ENCODE measurements around the gene NUTM1. TPM values are rescaled to one million over a fixed set of nuclear protein-coding genes. Genes with fewer than 3 reads are reported as not detected.
"Not testable (repeated sequence)": the region's sequence is repeated elsewhere in the genome, so short reads cannot be mapped to it uniquely, and the experiment has no call there.

Gene NUTM1
- polyA plus RNA-seq, 1 donor: 0.09 TPM

DNA sequence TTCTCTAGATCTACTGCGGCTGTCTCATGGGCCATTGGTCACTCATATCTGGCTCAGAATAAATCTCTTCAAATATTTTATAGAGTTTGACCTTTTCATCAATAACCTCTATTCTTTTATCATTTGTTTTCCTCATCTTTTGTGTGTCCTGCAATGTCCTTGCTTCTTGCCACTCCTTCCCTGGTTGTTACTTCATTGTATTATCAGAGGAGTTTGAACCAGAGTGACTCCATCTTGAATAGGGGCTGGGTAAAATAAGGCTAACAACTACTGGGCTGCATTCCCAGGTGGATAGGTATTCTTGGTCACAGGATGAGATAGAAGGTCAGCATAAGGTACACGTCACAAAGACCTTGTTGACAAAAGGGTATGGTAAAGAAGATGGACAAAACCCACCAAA, 33.7 kb downstream of the NUTM1 start:
- Histone ChIP-seq H3K27me3 (ENCODE audit: control insufficient read depth, insufficient read depth, low read length) (no peaks in the 10 kb centered on the region), H3K4me3 (ENCODE audit: low read length) (no peak overlapping the region), H3K9me3 (ENCODE audit: control insufficient read depth, low read depth, low read length) (no peaks in the 10 kb centered on the region), H3K27ac (ENCODE audit: low read length) (no peak overlapping the region), H3K4me1 (ENCODE audit: control insufficient read depth, insufficient read depth, low read length) (no peaks in the 10 kb centered on the region), H3K36me3 (ENCODE audit: control insufficient read depth, insufficient read depth, low read length) (no peaks in the 10 kb centered on the region)
- no CpG with 5 or more reads among the region's 2 CpGs for WGBS (ENCODE audit: insufficient coverage, low lambda C conversion rate)
- no peak for DNase-seq

DNA sequence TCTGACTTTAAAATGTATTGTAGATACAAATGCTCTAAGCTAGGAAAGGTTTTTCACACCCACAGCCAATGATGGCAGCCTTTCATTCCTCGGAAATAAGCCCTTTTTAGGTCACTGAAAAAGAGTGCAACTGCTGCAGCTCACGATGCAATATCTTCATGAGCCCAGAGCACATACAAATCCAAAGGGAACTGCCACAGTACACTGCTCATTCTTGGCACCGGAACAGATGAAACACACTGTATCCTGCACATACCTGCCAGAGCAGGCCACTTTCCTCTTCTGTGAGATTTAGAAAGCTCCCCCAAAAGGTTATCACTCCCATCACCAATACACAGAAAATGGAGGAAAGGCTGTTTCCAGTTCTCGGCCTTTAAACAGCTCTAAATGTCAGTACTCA, 37.4 kb downstream of the NUTM1 start:
- not testable (repeated sequence) for H3K4me3 ChIP-seq (ENCODE audit: low read length); DNase-seq; H3K9me3 ChIP-seq (ENCODE audit: control insufficient read depth, low read depth, low read length); H3K27me3 ChIP-seq (ENCODE audit: control insufficient read depth, insufficient read depth, low read length); H3K27ac ChIP-seq (ENCODE audit: low read length); H3K4me1 ChIP-seq (ENCODE audit: control insufficient read depth, insufficient read depth, low read length); H3K36me3 ChIP-seq (ENCODE audit: control insufficient read depth, insufficient read depth, low read length)
- no CpG with 5 or more reads among the region's 4 CpGs for WGBS (ENCODE audit: insufficient coverage, low lambda C conversion rate)

DNA sequence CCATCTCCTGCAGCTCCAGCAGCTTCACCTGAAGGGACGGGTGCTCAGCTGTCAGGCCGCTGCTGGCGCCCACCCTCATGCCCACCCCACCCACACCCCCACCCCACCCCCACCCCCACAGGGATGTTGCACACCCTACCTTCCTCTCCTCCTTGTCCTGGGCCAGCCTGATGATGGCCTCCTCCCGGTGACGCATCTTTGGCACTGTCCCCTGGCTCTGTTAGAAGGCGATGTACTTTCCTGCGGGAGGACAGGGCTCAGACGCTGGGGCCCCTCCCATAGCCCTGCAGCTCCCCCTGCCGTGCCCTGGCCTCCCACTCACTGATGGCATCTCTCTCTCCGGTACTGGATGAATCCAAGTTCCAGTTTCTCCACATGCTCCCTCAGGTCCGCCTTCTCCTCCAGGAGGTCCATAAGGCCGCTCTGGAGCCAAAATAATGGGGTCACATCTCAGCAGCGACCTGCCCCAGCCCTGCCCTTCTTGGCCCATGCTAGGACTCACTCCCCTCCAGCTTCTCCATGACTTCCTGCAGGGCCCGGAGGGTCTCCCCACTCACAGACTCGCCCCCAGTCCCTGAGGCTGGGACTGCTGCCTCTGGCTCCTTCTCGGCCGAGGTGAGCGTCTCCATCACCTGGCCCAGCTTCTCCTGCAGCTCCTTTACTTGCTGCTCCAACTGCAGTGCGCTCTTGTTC, 38.9 kb downstream of the NUTM1 start:
- H3K4me1 ChIP-seq (ENCODE audit: control insufficient read depth, insufficient read depth, low read length); H3K27me3 ChIP-seq (ENCODE audit: control insufficient read depth, insufficient read depth, low read length); H3K27ac ChIP-seq (ENCODE audit: low read length); H3K36me3 ChIP-seq (ENCODE audit: control insufficient read depth, insufficient read depth, low read length); DNase-seq; H3K4me3 ChIP-seq (ENCODE audit: low read length); H3K9me3 ChIP-seq (ENCODE audit: control insufficient read depth, low read depth, low read length): not testable (repeated sequence)
- no CpG with 5 or more reads among the region's 19 CpGs for whole genome bisulfite sequencing (ENCODE audit: insufficient coverage, low lambda C conversion rate)

DNA sequence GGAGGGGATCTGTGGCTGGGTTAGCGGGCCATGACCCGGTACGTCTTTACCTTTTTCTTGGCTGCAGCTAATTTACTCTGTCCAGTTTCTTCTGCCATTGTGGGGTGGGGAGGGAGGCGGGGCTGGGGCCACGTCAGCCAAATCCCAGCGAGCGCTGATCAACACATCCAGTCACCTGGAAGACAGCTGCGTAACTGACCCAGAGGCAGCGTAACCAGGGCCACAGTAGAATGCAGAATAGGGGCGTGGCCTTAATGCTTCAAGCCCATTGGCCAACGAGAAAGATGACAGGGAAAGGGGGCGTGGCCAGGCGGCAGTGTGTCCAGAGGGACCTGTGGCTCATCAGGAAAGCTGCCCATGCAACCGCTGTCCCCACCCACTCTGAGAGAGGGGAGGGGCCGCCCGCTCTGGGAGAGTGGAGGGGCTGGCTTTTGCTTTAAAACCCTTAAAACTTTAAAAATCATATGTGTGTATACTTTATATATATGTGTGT, 46.5 kb downstream of the NUTM1 start:
- not testable (repeated sequence) for H3K4me3 ChIP-seq (ENCODE audit: low read length); H3K36me3 ChIP-seq (ENCODE audit: control insufficient read depth, insufficient read depth, low read length); H3K9me3 ChIP-seq (ENCODE audit: control insufficient read depth, low read depth, low read length); H3K27me3 ChIP-seq (ENCODE audit: control insufficient read depth, insufficient read depth, low read length); H3K4me1 ChIP-seq (ENCODE audit: control insufficient read depth, insufficient read depth, low read length); H3K27ac ChIP-seq (ENCODE audit: low read length); DNase-seq
- WGBS (ENCODE audit: insufficient coverage, low lambda C conversion rate): no CpG with 5 or more reads among the region's 16 CpGs

DNA sequence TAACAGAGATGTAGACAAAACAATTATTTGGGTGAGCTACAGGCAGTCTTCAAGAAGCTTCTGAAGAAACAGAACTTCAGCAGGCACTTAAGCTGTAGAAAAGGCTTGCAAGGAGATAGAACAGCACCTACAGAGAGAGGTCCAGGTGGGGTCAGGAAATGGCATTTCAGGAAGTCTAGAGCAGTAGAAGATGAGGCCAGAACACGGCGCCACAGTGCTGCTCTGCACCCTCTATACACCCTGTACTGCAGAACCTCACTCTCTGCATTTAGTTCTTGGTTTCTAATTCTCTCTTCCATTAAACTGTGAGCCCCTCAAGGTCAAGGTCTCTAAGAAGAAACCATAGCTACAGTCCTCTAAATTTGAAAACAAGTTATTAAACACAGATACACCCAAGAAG, 49.9 kb downstream of the NUTM1 start:
- not testable (repeated sequence) for H3K4me3 ChIP-seq (ENCODE audit: low read length); H3K4me1 ChIP-seq (ENCODE audit: control insufficient read depth, insufficient read depth, low read length); DNase-seq; H3K36me3 ChIP-seq (ENCODE audit: control insufficient read depth, insufficient read depth, low read length); H3K9me3 ChIP-seq (ENCODE audit: control insufficient read depth, low read depth, low read length); H3K27ac ChIP-seq (ENCODE audit: low read length); H3K27me3 ChIP-seq (ENCODE audit: control insufficient read depth, insufficient read depth, low read length)
- no CpG with 5 or more reads among the region's 2 CpGs for WGBS (ENCODE audit: insufficient coverage, low lambda C conversion rate)

DNA sequence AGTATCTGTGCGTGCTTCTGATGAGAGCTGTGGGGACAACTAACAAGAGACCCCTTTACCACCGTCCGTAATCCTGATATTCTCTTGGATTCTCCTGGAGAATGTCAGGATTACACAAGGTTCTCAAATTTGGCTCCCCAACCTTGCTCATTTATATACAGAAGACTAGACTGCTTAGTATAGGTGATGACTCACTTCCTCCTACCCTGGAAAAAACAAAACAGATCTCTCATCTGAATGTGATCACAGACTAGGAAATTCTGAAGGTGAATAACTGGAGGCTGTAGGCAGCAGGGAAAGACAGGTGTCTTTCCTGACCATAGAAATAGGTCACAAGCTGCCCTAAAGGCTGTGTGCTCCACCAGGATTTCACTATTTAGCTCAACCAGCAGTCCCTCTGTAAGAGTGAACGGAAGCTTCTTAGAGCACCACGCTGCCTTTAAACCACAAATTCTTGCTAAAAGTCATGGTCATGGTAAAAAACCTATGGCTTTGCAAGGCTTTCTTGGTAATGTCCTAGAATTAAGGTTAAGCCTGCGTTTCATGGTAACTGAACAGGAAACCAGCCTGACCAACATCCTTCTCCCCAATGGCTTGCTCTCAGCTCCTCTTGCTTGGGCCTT, 54.6 kb downstream of the NUTM1 start:
- not testable (repeated sequence) for H3K4me1 ChIP-seq (ENCODE audit: control insufficient read depth, insufficient read depth, low read length); H3K36me3 ChIP-seq (ENCODE audit: control insufficient read depth, insufficient read depth, low read length); H3K27ac ChIP-seq (ENCODE audit: low read length); H3K4me3 ChIP-seq (ENCODE audit: low read length); H3K27me3 ChIP-seq (ENCODE audit: control insufficient read depth, insufficient read depth, low read length); H3K9me3 ChIP-seq (ENCODE audit: control insufficient read depth, low read depth, low read length); DNase-seq
- WGBS (ENCODE audit: insufficient coverage, low lambda C conversion rate): no CpG with 5 or more reads among the region's 6 CpGs

DNA sequence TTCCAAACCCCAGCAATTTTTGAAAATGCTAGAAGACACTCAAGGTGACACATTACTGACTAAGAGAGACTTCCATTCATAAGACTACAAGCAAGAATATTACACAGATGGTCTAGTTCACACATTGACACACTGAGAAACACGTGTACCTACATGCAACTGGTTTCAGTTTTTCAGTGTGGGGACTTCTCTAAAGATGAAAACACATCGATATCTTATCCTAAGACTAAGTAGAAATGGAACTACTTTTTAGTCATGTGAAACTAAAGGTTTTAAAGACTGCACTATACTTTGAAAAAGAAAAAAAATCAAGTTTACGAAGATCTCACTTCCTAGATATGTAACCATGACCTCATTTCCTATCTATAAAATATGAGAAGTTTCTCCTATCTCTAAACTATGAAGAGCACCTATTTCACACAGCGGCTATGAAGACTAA, 60.1 kb downstream of the NUTM1 start:
- not testable (repeated sequence) for DNase-seq; H3K27ac ChIP-seq (ENCODE audit: low read length); H3K27me3 ChIP-seq (ENCODE audit: control insufficient read depth, insufficient read depth, low read length); H3K36me3 ChIP-seq (ENCODE audit: control insufficient read depth, insufficient read depth, low read length); H3K4me1 ChIP-seq (ENCODE audit: control insufficient read depth, insufficient read depth, low read length); H3K4me3 ChIP-seq (ENCODE audit: low read length); H3K9me3 ChIP-seq (ENCODE audit: control insufficient read depth, low read depth, low read length)
- WGBS (ENCODE audit: insufficient coverage, low lambda C conversion rate): no CpG with 5 or more reads among the region's 4 CpGs

DNA sequence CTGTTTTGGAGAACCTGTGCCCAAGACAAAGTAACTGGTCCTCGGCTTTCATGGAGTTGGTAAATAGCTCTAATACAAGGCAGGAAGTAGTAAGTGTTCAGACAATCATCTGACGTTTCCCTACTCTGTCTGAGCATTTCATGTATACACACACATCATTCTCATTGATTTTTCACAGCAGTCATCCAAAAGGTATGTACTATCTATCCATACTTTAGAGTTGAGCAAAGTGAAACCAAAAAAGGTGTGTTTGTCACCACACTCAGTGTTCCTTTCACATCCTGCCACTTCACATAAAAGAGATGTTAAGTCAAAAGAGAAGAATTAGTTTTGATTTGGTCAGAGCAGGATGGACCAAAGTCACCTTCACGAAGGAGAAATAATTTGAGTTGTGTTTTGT, 60.8 kb downstream of the NUTM1 start:
- not testable (repeated sequence) for DNase-seq

More for the DNA sequence above, 60.8 kb downstream of the NUTM1 start:
- not testable (repeated sequence) for H3K9me3 ChIP-seq (ENCODE audit: control insufficient read depth, low read depth, low read length); H3K4me3 ChIP-seq (ENCODE audit: low read length); H3K27me3 ChIP-seq (ENCODE audit: control insufficient read depth, insufficient read depth, low read length); H3K27ac ChIP-seq (ENCODE audit: low read length); H3K4me1 ChIP-seq (ENCODE audit: control insufficient read depth, insufficient read depth, low read length); H3K36me3 ChIP-seq (ENCODE audit: control insufficient read depth, insufficient read depth, low read length)
- no CpG with 5 or more reads among the region's 3 CpGs for WGBS (ENCODE audit: insufficient coverage, low lambda C conversion rate)

Other genes starting within 250 kb of the NUTM1 start
- 52.1 TPM for gene EMC7, start 241.5 kb upstream of the NUTM1 start, polyA plus RNA-seq
- 1.9 TPM for gene PGBD4, start 241.2 kb upstream of the NUTM1 start, polyA plus RNA-seq
- gene KATNBL1, start 133.2 kb upstream of the NUTM1 start, polyA plus RNA-seq: 59.4 TPM
- 85.2 TPM for gene EMC4, start 118.3 kb upstream of the NUTM1 start, polyA plus RNA-seq
- gene SLC12A6, start 5.5 kb upstream of the NUTM1 start, polyA plus RNA-seq: 25.6 TPM
- 161 TPM for gene NOP10, start 179 bp upstream of the NUTM1 start, polyA plus RNA-seq
- gene LPCAT4, start 23.9 kb downstream of the NUTM1 start, polyA plus RNA-seq: 56.2 TPM
- gene GOLGA8A, start 94.5 kb downstream of the NUTM1 start, polyA plus RNA-seq: 106 TPM
- gene GOLGA8B, start 240.3 kb downstream of the NUTM1 start, polyA plus RNA-seq: 126 TPM

Data from large intestine (tissue), 3 donors.